ENCODE data around the gene CNIH2.

DNA sequence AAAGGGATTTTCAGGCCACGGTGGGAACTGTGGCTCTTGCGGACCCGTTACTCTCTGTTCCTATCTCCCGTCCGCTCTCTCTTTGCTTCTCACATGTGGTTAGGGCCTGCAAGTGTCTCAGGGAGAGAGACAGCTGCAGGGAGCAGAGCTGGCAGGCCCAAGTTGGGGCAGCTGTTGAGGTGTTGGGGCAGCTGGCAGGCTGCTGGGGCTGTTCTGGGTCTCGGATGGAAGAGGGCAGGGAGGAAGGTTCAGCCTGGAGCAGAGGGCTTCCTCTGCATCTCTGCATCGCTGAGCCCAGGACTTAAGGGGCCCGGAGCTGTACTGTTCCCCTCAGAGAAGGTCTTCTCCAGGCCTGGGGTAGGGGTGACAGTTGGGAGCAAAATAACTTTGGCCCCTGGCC is 2.6 kb upstream of the CNIH2 start:
- TF ChIP-seq ZBTB49 (tag by site-specific recombination; IDR thresholded peaks at IDR 0.05; ENCODE audit: low read depth) (no peak), TCF7L2 (IDR thresholded peaks at IDR 0.05; ENCODE audit: borderline replicate concordance, low read depth, low read length) (no peak), CTCF (tag by site-specific recombination; IDR thresholded peaks at IDR 0.05) (no peak), ZNF514 (tag by site-specific recombination; IDR thresholded peaks at IDR 0.05) (no peak), RBAK (tag by site-specific recombination; IDR thresholded peaks at IDR 0.05) (no peak), KLF9 (tag by site-specific recombination; IDR thresholded peaks at IDR 0.05; ENCODE audit: low read depth) (no peak), ZNF175 (tag by site-specific recombination; IDR thresholded peaks at IDR 0.05) (no peak), PRDM10 (tag by site-specific recombination; IDR thresholded peaks at IDR 0.05) (no peak)
- TF ChIP-seq, protein P1, sequence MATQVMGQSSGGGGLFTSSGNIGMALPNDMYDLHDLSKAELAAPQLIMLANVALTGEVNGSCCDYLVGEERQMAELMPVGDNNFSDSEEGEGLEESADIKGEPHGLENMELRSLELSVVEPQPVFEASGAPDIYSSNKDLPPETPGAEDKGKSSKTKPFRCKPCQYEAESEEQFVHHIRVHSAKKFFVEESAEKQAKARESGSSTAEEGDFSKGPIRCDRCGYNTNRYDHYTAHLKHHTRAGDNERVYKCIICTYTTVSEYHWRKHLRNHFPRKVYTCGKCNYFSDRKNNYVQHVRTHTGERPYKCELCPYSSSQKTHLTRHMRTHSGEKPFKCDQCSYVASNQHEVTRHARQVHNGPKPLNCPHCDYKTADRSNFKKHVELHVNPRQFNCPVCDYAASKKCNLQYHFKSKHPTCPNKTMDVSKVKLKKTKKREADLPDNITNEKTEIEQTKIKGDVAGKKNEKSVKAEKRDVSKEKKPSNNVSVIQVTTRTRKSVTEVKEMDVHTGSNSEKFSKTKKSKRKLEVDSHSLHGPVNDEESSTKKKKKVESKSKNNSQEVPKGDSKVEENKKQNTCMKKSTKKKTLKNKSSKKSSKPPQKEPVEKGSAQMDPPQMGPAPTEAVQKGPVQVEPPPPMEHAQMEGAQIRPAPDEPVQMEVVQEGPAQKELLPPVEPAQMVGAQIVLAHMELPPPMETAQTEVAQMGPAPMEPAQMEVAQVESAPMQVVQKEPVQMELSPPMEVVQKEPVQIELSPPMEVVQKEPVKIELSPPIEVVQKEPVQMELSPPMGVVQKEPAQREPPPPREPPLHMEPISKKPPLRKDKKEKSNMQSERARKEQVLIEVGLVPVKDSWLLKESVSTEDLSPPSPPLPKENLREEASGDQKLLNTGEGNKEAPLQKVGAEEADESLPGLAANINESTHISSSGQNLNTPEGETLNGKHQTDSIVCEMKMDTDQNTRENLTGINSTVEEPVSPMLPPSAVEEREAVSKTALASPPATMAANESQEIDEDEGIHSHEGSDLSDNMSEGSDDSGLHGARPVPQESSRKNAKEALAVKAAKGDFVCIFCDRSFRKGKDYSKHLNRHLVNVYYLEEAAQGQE (tag by site-specific recombination; IDR thresholded peaks at IDR 0.05): no peak
